ENCODE measurements around the gene TTLL12.

TTLL12 gene

GRCh38 chr22:43202326-43202725 lies 15.4 kb upstream of the TTLL12 start:
- DNase-seq, result peak in 1 of 10 donors; percentile 59
- intact Hi-C loops (cut with DNase I), result no loop called here

- DNase-seq, result peak in 1 of 10 donors; percentile 52
- intact Hi-C loops (cut with DNase I), result no loop called here
Observed at GRCh38 chr22:43201486-43202219, 14.7 kb upstream of the TTLL12 start.

- peak in 1 of 10 donors; percentile 65 for DNase-seq
- intact Hi-C loops (cut with DNase I), result no loop called here
Observed at GRCh38 chr22:43200555-43200954, 13.6 kb upstream of the TTLL12 start.

DNA sequence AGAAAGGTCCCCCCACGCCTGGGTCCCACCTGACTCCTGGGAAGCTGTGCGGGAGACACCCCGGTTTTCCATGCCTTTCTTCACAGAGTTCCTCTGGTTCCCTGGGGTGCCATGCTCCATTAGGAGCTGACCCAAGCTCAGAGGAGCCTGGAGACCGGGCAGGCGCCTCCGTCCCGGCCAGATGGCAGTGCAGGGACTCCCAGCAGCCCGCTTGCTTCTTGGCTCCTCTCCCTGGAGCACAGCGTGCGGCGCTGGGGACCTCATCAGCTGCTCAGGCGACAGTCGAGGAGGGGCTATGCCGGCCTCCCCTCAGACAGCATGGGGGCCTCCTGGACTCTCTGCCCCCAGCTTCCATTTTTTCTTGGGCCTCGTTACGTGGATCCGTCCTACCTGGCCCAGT lies 13.1 kb upstream of the TTLL12 start:
- intact Hi-C loops (cut with DNase I), result no loop called here
- DNase-seq, result peak in 1 of 10 donors; percentile 75

DNA sequence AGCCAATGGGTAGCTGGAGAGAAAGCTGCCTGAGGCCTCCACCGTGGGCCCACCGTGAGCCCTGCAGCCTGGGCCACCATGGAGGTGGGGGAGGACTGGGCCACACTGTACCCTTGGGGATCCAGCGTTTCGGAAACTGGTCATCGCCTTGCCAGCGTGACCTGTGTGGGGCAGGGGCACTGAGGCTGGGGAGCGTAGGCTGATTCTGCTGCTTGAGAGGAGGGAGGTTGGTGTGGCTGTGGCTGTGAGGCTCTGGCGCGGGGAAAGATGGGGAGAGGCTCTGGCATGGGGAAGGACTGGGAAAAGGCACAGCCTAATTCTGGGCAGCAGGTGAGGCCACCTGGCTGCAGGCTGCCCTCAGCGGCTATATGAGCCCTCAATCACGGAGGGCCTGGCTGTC lies 12.6 kb upstream of the TTLL12 start:
- peak in 2 of 10 donors; percentile 47 to 61 for DNase-seq
- intact Hi-C loops (cut with DNase I), result no loop called here

GRCh38 chr22:43198936-43199335 lies 12.0 kb upstream of the TTLL12 start:
- intact Hi-C loops (cut with DNase I), result no loop called here
- DNase-seq, result peak in 1 of 10 donors; percentile 55

DNA sequence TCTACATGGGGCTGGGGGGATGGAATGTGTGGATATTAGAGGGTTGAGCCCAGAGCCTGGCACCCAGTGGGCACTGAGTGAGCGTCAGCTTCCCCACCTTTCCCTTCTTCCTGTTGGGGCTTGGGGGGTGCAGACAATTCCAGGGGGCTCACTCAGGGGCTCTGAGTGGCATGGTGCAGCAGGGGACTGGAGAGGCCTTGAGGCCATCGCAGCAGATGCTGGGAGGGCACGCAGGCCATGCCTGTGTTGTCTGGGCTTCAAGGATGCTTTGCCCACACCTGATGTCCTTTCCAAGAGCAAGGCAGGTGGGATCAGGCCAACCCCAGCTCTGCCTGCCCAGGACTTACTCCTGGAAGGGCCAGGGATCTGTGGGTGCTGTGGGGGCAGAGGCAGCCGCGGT lies 11.2 kb upstream of the TTLL12 start:
- intact Hi-C loops (cut with DNase I), result no loop called here
- peak in 2 of 10 donors; percentile 31 to 45 for DNase-seq

DNA sequence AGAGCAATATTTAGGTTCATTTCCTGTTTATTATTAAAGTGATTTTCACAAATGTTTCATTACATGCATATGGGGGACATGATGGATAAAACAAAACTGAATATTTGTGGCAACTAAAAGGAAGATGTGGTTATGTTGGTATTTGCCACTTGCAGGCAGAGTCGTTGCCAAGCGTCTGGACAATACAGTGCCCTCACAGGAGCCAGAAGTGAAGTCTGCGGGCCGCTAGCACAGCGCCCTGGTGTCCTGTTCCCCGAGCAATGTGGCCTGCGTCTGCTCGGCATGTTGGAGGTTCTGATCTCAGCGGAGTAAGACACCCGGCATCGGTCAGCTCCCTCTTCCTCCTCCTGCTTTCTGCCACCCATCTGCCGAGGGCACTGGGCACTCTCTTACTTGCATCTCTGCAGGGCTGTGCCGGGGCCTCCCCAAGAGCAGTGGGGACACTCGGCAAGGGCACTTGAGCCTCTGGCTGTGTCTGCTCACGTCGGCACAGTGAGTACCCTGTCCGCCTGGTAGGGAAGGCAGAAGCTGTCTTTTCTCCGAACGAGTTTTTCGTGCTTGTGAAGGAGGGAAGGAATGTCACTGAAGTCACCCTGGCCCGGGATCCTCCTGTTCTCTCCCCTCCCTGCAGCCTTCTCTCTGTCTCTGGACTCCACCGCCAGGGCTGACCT lies 10.5 kb upstream of the TTLL12 start:
- peak in 2 of 10 donors; percentile 60 to 61 for DNase-seq
- intact Hi-C loops (cut with DNase I), result no loop called here

- intact Hi-C loops (cut with DNase I), result no loop called here
- DNase-seq, result no peak
Observed at GRCh38 chr22:43191831-43192230, 4.9 kb upstream of the TTLL12 start.

- intact Hi-C loops (cut with DNase I), result no loop called here
Observed at GRCh38 chr22:43188829-43189545, 2.1 kb upstream of the TTLL12 start.

GRCh38 chr22:43187171-43188099 lies 501 bp upstream of the TTLL12 start:
- DNase-seq, result peak; percentile 89 to 99 (median 92)
- intact Hi-C loops (cut with DNase I), result loop anchor here (2.0 kb wide), 1 partner anchor 37 kb away; the partner anchor contains the start of gene TSPO

More at GRCh38 chr22:43188829-43189545, 2.1 kb upstream of the TTLL12 start:
- peak in 1 of 10 donors; percentile 28 for DNase-seq

DNA sequence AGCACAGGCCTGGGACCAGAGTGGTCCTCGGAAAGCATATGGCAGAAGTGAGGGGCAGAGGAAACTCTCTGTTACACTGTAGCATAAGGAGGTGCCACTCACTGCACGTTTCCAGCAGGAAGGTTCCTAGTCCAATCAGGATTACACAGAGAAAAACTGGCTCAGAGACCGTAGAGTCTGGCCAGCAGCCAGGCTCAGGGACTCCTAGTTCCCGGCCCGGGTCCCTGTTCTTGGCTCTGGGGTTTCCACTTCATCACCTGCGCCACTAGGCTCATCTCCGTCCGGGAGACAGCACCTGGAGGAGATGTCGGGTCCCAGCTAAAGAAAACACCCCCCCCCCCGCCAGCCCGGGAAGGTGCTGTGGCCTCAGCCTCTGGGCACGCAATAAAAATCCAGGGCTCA lies 1.1 kb downstream of the TTLL12 start:
- DNase-seq, result peak in 5 of 10 donors; percentile 27 to 90 (median 31)
- intact Hi-C loops (cut with DNase I), result loop anchor here (2.0 kb wide), 1 partner anchor 35 kb away; the partner anchor contains the start of gene TSPO

GRCh38 chr22:43183496-43184277 lies 3.2 kb downstream of the TTLL12 start:
- intact Hi-C loops (cut with DNase I), result no loop called here
- DNase-seq, result peak in 1 of 10 donors; percentile 57

GRCh38 chr22:43182726-43183125 lies 4.2 kb downstream of the TTLL12 start:
- peak in 1 of 10 donors; percentile 76 for DNase-seq
- intact Hi-C loops (cut with DNase I), result no loop called here

DNA sequence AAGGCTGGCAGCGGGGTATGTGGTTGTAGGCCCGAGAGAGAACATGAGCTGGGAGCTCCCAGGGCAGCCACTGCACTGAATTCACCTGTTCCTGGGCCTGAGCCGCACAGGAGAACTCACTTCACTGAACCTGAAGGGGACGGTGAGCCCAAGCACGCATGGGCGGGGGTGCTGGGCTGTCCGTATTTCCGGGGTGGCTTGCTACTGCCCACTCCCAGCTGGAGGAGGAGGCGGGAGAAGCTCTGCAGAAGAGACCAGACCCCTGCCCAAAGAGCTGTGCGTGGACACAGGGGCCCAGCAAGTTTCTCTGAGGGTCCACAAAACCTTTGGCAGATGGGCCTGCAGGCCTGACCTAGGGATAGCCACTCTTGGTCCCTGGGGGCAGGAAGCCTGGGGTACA lies 4.8 kb downstream of the TTLL12 start:
- intact Hi-C loops (cut with DNase I), result no loop called here
- peak in 1 of 10 donors; percentile 49 for DNase-seq

GRCh38 chr22:43181321-43182076 lies 5.4 kb downstream of the TTLL12 start:
- DNase-seq, result peak in 1 of 10 donors; percentile 71
- intact Hi-C loops (cut with DNase I), result no loop called here

DNA sequence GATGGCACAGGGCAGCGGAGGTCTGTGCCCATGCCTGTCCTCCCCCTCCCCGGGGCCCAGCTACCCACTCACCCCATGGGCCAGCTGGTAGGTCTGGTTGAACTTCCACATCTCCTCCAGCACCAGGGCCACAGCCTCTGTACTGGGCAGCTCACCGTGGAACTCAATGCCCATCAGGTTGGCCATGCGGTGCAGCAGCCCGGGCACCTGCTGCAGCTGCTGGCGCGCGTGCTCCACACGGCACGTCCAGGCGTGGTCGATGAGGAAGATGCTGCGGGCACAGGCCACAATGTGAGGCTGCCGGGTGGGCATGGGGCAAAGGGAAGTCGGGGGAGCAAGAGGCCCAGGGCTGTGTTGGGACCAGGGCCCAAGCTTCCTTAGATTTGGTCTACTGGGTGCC lies 6.3 kb downstream of the TTLL12 start:
- peak in 1 of 10 donors; percentile 79 for DNase-seq
- intact Hi-C loops (cut with DNase I), result no loop called here

DNA sequence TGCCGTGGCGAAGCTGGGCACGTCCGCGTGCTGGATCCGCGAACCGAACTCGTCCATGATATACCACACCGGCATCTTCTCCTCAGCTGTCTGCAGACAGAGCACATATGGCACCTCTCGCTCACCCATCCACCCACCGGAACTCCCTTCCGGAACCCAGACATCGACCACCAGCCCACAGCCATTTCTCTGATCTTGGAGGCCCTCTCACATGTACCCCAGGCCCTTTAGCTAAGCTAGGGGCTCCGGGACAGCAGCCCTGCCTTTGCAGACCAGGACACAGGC lies 7.1 kb downstream of the TTLL12 start:
- intact Hi-C loops (cut with DNase I), result no loop called here
- peak in 1 of 10 donors; percentile 39 for DNase-seq

Data from posterior cingulate gyrus (tissue), 11 donors.